NCI-H128 (cell line): ENCODE data around the gene NOTO.
A peak's percentile ranks its signal among the peaks of the same experiment; 100 is the strongest.

Experiments used
- DNase-seq: peaks from one replicate; lab custom pipeline; 2025; ENCODE audit not compliant: unreplicated experiment; lab: John Stamatoyannopoulos, UW

Gene NOTO

DNA sequence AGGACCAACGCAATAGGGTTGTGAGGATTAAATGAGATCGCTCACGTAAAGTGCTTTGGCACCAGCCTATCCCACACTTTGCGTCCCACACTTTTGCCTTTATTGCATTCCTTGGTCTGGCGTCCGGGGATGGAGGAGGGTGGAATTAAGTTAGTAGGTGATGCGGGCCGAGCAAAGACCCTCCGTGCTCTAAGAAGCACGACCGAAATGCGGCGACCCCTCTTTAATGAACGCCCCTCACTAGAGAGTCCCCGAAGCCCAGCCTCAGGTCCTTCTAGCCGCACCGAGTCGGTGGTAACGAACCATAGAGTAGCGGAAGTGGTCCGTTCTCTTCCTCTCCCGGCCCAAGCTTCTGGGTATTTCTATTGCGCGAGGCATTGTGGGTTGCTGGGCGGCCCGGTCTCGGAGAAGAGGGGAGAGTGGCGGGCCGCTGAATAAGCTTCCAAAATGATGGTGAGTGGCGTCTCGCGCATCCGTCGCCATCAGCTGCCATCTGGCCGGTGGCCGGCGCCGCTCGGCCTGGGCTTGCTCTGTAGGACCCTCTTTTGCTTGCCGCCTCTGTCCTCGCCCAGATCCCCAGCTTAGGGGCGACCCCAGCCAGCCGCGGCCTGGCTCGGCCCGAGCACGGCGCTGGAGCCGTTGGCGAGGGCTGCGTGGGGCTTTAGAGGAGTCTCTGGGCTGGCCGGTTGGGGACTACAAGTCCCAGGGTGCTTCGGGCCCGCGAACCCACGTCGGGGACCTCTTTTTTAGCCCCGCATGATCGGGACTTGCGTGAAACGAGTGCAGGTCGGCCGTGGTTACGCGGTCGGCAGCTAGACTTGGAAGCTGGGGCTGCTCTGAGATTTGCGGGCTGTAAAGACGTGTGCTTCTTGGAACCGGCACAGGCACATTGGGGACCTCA is 31.8 kb downstream of the NOTO start, which contains the start of gene CCT7:
TSS of gene CCT7 (plus strand) at position 377 of the 901 bp plus-strand sequence. CDS start at position 448, 71 bp downstream.
- peak; percentile 86 for DNase-seq

DNA sequence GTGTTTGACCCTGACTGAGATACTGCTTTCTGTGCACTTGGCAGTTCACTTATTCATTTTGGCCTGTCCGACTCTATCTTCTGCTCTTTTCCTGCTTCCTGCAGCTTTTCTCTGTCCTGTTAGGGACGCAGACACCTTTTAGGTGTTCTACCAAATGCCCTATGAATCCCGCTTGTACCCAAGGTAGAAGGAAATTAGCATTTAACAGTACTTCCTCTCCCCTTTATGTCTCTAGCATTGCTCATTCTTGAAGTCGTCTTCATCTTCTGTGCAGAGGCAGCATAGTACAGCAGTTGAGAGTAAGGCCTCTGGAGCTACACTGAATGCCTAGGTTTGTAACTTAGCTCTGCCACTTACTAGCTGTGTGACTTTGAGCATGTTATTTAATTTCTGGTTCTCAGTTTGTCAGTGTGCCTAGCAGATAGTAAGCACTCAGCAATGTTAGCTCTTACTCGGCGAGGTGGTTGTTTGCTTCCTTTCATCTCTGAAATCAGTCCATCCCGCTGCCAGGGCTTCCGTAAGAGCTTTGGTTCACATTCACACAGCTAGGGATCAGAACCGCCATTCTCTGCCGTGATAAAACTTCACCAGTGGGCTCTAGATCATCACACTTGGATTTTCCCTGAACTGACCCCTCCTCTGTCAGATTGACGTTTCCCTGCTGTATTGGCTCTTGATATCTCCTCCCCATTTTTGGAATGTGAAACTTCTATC is 33.1 kb downstream of the NOTO start:
- no peak for DNase-seq

DNA sequence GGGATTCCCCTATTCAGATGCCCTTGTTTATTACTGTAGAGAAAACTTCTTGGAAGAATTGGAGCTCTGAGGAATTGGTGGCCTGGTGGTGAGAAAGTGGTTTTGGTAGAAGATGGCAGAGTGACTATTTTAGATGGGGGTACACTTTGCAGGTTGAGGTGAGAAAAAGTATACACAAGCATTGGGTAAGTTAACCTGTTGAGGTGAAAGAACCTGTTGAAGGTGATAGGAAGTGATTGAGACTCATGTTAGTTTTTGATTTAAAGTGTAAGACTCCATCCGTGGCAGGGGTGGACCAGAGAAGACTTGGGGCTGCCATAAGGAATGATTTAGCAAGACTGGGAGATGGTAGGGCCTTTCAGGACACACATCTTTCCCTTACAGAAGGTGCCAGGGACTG is 34.8 kb downstream of the NOTO start:
- DNase-seq, result no peak

DNA sequence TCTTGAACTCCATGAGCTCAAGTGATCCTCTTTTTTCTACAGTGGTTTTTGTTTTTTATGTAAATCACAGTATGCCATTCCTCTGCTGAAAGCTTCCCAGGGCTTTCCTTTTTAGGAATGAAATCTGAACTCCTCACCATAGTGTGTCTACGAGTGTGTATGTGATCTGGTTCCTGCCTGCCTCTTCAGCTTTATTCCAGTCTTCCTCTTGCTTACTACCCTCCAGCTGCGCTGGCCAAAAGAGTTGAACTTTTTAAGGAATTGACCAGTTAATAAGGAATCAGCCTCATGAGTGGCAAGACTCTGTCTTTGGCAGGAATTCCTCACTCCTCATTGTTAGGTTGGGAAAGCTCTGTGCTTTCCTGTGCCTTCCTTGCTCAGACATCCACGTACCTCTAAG is 35.8 kb downstream of the NOTO start:
- no peak for DNase-seq

DNA sequence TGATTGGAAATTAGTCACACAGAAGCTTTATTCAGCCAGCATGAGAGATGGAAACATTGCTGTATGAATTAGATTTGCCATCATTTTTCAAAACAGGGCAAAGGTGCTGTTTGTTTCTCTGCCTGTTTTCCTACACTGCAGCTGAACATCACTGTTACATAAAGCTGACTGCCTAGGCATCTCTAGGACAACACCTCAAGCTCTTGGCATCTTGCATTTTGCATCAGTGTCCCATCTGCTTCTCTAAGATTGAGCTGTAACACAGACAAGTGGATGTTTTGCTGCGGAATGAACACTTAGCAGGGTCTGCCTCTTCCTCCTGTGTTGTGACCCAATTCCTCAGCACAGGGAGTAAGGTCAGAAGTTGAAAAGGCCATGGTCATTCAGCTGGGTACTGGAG is 36.6 kb downstream of the NOTO start:
- DNase-seq, result no peak

DNA sequence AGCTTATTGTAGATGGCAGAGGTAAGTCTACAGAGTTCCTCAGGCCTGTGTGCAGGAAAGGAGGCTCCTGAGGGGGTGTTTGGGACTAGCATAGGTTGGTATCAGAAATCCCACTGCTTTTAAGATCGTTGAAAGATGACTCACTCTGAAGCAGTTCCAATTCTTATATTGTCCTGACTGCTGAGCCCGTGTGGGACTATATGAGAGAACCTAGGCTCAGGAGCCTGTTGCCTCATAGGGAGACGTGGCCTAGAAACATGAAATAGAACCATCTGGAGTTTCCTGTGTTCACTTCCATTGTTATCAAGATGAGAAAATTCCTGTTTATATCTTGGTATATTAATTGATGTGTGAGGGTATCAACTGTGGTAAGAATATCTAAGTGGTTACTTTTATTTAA is 37.4 kb downstream of the NOTO start:
- DNase-seq, result no peak

DNA sequence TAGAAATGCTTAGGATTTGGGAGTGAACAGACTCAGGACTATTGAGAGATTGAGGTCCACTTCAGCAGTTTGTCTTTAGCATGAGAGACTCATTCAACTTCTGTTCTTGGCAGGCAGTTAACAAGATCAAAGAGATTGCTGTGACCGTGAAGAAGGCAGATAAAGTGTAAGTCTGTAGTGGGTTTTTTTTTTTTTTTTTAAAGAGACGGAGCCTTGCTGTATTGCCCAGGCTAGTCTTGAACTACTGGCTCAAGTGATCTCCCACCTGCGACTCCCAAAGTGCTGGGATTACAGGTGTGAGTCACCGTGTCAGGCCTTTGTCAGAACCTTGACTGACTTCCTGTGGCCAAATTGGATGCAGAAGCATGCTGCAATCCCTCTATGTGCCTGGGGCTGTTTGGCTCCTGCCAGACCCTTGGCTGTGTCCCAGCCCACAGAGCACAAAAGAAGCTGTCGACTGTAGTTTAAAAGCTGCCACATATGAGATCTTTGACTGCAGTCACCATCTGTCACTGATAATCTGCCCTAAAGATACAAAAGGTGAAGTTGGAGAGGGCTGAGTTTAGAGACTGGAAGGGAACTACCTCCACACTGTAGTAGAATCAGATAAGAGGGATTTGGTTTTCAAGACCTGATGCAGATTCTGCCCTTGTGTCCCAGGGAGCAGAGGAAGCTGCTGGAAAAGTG is 41.7 kb downstream of the NOTO start:
- DNase-seq, result no peak

DNA sequence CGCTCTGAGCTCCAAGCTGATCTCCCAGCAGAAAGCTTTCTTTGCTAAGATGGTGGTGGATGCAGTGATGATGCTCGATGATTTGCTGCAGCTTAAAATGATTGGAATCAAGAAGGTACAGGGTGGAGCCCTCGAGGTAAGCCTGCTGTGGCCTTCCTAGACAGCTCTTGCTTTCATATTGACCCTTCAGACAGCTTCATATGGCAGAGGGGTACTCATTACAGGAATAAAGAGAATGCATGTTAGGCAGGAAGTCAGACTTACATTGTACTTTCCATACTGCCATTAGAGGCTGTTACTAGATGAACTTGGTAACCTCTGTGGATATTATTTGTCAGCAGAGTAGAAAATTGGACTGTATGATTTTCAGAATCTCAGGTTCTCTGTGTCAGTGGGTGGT is 42.2 kb downstream of the NOTO start:
- DNase-seq, result no peak

DNA sequence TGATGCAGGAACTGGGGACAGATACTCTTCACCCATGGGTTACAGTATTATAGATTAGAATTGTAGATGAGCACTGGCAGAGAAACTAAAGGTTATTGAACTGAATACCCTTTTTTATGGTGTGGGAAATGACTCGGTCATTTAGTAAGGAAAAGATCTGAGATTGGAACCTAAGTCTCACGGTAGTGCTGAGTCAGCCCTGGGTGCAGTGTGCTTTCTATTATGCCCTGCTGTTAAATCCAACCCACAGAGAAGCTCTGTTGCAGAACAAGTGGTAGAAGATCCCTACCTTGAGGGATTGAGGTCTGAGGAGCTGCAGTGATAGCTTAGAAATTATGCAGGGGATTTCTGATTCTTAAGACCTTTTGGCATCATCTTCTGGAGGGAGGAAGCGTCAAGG is 44.5 kb downstream of the NOTO start:
- DNase-seq, result no peak

DNA sequence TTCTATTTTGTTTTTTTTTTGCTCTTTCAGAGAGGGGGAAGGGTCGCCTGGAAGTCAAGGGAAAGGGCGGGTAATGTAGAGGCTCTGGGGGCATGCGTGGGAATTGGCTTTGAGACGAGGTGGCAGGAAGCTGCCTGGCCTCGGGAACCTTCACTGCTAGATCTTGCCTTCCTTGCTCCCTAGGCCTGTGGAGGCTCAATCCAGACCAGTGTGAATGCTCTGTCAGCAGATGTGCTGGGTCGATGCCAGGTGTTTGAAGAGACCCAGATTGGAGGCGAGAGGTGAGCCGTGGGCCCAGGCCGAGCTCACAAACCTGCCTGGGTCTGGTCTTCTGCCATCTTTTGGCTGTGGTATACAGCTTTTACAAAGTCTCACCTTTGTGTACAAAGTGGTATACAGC is 47.3 kb downstream of the NOTO start:
- no peak for DNase-seq

DNA sequence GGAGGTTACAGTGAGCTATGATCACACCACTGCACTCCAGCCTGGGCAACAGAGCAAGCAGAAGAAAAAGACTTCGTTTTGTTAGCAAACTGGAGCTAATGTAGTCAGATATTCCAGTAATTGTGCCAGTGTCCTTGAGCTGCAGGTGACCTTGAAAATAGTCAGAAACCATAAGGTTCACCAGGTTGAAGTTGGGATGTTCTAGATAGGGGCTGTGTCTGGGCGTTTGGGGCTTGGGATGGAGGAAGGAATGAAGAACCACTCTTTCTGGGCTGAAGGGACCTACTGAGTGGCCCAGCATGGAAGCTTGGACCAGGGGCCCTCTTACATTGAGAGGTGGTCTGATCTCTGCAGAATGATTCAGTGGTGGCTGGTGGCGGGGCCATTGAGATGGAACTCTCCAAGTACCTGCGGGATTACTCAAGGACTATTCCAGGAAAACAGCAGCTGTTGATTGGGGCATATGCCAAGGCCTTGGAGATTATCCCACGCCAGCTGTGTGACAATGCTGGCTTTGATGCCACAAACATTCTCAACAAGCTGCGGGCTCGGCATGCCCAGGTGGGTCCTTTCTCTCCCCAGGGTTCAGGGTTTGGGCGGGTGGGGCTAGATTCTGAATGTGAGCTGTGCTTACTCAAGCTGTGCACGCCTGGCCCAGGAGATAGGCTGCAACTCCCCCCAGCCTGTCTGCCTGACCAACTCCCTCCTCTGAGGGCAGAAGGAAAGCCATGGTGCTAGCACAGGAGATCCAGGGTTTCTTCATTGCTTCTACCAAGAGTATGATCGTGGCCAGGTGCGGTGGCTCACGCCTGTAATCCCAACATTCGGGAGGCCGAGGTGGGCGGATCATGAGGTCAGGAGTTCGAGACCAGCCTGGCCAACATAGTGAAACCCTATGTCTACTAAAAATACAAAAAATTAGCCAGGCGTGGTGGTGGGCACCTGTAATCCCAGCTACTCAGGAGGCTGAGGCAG is 48.8 kb downstream of the NOTO start:
- DNase-seq, result no peak

DNA sequence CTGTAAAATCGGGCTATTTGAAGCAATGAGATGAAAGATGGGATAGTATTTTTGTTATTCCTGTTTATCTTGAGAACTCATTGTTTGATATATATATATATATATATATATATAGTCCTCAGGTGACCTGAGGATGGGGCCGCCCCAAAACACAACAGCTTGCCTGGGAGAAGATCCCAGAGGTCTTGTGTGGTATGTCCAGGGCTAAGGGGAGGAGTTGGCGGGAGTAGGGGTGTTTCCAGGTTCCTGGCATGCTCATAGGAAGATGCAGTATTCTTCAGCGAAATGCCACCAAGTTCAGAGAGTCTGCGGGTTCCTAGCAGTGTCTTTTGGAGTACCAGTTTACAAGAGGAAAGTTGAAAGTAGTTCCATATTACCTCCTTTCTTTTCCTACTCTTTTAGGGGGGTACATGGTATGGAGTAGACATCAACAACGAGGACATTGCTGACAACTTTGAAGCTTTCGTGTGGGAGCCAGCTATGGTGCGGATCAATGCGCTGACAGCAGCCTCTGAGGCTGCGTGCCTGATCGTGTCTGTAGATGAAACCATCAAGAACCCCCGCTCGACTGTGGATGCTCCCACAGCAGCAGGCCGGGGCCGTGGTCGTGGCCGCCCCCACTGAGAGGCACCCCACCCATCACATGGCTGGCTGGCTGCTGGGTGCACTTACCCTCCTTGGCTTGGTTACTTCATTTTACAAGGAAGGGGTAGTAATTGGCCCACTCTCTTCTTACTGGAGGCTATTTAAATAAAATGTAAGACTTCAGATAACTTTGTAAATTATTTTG is 50.1 kb downstream of the NOTO start:
- no peak for DNase-seq

DNA sequence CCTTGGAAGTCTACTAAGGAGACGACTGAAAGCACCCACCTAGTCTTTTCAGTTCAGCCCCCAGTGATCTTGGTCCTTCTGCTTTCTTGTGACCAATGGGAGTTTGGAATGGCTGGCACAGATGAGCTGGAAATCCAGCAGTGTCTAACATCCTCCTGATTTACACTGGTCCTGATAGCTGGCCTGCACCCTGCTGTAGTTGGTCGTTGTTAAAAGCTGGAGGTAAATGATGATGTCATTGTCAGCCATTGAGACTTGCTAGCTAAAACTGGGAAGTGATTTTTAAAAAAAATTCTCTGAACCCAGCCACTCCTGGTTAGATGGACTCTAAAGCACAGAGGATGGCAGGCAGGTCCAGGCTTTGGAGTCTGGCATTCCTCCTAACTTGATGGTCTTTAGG is 51.0 kb downstream of the NOTO start:
- DNase-seq, result no peak

DNA sequence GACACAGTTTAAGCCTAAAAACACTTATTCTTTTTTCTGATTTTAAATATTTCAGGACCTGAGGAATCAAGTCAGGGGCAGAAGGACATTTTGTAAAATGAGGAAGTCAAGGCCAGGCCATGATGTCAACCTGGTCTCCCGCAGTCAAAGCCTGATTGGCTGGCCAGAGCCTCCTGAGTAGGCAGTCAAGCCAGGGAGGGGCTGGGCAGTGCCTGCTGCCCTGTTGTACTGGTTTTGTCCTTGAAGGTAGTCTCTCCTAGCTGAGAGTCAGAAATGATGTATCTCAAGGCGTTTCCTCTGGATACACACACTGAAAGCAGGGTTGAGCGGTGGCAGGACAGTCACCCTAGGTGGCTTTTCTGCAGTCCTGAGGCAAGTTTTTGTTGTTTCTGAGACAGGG is 51.5 kb downstream of the NOTO start:
- DNase-seq, result no peak

DNA sequence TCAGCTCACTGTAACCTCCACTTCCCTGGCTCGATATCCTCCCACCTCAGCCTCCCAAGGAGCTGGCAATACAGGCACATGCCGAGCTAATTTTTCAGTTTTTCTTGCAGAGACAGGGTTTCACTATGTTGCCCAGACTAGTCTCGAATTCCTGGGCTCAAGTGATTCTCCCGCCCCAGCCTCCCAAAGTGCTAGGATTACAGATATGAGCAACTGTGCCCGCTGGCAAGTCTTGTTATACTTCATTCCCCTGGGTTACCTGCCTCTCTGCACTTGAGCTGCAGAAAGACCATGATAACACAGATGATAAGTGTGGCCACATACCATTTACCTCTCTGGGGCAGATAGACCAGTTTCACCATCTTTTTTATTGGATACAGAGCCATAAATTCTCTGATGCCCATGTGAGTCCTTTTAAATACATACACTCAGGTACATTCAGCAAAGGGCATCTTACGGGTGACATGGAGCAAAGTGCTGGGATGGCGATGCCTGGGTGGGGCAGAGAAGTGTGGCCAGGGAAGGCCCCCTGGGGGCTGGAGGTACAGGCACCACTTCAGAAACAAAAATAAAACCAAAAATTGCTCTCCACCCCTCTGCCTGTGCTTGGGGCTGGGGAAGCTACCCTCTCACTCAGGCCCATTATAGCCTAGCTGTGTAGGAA is 52.1 kb downstream of the NOTO start:
- no peak for DNase-seq

DNA sequence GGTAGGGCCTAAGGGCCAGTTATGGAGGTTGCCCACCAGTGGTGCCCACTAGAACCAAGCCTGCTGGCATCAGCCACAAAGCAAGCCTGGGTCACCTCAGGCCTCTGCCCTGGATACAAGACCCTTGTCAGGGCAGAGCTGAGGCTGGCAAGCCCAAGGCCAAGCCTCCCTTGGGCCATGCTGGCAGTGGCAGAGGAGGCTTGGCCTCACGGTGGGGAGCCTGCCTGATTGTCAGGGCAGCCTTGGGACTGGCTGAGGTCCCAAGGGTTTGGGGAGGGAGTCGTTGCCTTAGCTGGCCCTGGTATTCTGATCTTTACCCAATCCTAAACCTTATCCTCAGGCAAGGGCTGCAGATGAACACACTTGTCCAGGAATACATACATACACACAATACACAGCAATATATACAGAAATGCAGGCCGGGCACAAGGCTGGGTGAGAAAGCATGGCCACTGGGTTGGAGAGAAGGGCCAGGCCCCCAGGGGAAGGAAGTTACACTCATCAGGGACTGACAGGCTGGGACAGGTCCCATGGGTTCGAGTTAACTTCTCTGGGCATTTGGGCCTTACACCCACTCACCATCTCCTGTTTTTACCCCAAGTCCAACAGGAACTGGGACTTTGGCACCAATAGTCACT is 52.8 kb downstream of the NOTO start:
- DNase-seq, result no peak

DNA sequence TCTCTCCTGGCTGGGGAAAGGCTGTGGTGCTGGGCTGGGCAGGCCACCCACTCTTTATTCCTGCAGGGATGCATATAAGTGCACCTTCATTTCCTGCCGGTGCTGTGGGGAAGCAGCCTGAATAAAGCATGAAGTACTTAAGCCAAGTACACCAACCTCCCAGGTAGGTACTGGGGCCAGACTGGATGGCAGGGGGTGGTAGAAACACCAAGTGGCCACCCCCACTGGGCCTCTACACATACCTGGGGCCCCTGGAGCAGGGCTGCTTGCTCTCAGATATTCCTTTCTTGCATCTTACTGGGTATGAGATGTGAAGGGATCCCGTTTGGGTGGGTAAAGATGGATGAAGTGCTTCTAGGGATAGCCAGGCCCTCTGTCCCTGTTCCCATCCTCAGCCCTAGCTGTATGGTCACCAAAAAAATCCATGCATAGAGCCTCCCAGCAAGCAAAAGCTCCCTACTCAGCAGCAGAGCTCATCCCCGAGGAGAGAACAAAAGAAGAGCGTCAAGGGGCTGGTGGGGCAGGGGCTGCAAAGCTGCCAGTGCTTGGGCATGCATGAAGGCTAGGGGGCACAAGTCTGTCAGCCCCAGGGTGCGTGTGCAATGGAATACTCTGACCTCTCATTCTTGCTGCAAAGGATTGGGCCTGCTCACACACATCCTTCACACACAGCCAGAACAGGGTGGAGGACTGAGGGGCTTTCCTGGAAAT is 53.7 kb downstream of the NOTO start:
- DNase-seq, result no peak

DNA sequence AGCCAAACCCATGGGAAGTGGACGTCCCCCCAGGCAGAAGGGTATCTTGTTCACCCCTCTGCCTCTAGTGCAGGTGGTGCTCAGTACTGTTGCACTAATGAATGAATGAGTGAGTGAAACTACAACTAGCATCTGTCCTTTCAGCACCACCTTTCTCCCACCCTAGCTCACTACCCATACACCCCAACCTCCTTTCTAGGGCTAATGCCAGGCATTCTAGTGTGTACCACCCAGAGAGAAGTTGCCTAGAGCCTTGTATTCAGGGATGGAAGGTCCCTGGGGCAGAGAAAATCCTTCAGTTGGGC is 54.2 kb downstream of the NOTO start:
- no peak for DNase-seq
